HFFc6 (cell line): Measurements from ENCODE around the gene CCDC158. TPM values are rescaled to one million over a fixed set of nuclear protein-coding genes. Genes with fewer than 3 reads are reported as not detected.
A peak's percentile ranks its signal among the peaks of the same experiment; 100 is the strongest.
"Not testable (repeated sequence)": the region's sequence is repeated elsewhere in the genome, so short reads cannot be mapped to it uniquely, and the experiment has no call there.

Experiments used
- DNase-seq: peaks from one replicate; pipeline ENCODE4 v3.0.0-alpha.2; 2018
- H3K27ac Mint-ChIP-seq: 2 replicates; pipeline ENCODE4 v1.8.0; 2020; ENCODE audit warnings: mild to moderate bottlenecking, mixed read lengths
- H3K27me3 Mint-ChIP-seq: 2 replicates; pipeline ENCODE4 v1.8.0; 2021; ENCODE audit warnings: mild to moderate bottlenecking, moderate library complexity, mixed read lengths; ENCODE audit not compliant: insufficient read depth
- H3K36me3 Mint-ChIP-seq: 2 replicates; pipeline ENCODE4 v1.8.0; 2021; ENCODE audit warnings: low read depth, mixed read lengths
- H3K4me1 Mint-ChIP-seq: 2 replicates; pipeline ENCODE4 v1.8.0; 2020; ENCODE audit warnings: low read depth, mixed read lengths
- H3K4me3 Mint-ChIP-seq: 2 replicates; pipeline ENCODE4 v1.8.0; 2020; ENCODE audit warnings: mild to moderate bottlenecking, moderate library complexity, mixed read lengths
- H3K9me3 Mint-ChIP-seq: 2 replicates; pipeline ENCODE4 v1.8.0; 2020; ENCODE audit warnings: mild to moderate bottlenecking, mixed read lengths
- total RNA-seq, 6 experiments: library from RNA; stranded (reverse); fragmentation: NEBNext Ultra II Directional; extraction: Animal tissue kit (Norgen Biotek cat#: 25700); gene quantifications; 2 replicates in 1 of 6; 3 replicates in 5 of 6; pipeline ENCODE4 v1.2.3, GENCODE V29; 2021
- TF ChIP-seq, protein P1 (sequence below): fragments of 200-600 bp; sonication (generic); IDR thresholded peaks from 2 replicates; pipeline ENCODE4 v1.5.0; 2021; ENCODE audit warnings: antibody characterized with exemption, mild to moderate bottlenecking

The CCDC158 gene
- total RNA-seq, 6 experiments from 2014 or later: 0.05 TPM; not detected in 5

DNA sequence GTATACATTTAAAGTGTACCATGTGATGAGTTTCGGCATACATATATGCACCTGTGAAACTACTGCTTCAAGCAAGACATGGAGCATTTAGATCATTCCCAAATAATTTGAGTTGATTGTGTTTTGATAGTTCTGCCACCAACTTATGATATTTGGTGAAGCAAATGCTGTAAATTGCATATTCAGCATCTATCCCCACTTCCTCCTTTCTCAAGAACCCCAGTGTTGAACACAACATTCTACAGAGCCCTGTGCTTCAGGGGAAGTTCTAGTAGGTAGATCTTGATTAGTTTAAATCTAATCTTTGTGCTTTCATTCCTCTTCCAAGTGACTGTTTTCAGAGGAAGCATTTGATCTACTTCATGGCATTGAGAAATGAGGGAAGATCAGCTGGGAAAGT, 8.7 kb upstream of the CCDC158 start:
- Mint-ChIP-seq H3K9me3 (no peaks in the 10 kb centered on the region), H3K36me3 (no peaks in the 10 kb centered on the region), H3K27ac (no peak overlapping the region), H3K27me3 (no peaks in the 10 kb centered on the region; the same call in 1 of the 2 replicates), H3K4me1 (peaks cover 5% of the 10 kb centered on the region), H3K4me3 (no peak overlapping the region)
- no peak for DNase-seq
- TF ChIP-seq, protein P1, sequence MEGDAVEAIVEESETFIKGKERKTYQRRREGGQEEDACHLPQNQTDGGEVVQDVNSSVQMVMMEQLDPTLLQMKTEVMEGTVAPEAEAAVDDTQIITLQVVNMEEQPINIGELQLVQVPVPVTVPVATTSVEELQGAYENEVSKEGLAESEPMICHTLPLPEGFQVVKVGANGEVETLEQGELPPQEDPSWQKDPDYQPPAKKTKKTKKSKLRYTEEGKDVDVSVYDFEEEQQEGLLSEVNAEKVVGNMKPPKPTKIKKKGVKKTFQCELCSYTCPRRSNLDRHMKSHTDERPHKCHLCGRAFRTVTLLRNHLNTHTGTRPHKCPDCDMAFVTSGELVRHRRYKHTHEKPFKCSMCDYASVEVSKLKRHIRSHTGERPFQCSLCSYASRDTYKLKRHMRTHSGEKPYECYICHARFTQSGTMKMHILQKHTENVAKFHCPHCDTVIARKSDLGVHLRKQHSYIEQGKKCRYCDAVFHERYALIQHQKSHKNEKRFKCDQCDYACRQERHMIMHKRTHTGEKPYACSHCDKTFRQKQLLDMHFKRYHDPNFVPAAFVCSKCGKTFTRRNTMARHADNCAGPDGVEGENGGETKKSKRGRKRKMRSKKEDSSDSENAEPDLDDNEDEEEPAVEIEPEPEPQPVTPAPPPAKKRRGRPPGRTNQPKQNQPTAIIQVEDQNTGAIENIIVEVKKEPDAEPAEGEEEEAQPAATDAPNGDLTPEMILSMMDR: no peak

DNA sequence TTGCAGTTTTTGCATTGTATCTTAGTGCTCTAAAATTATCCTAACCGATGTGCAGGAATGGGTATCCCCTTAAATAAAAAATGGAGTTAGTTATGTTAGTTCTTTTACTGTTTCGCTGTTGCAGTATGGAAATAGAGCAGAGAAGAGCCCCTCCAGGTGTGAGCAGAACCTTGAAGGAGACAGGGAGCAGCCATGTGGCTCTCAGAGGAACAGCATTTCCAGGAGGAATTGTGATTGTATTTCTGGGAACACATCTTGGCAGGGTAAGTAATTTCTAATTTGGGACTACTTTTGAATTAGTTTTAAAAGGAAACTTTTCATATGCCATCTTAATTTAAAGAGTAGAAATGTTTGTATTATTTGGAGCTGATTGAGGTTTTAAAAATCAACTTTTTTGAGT, 5.3 kb upstream of the CCDC158 start:
- H3K4me3 Mint-ChIP-seq: no peak overlapping the region
- TF ChIP-seq, protein P1: peak; percentile 37
- DNase-seq: no peak
- H3K27me3 Mint-ChIP-seq: peaks cover 3% of the 10 kb centered on the region; the same call in 1 of the 2 replicates
- no peaks in the 10 kb centered on the region for H3K9me3 Mint-ChIP-seq
- H3K27ac Mint-ChIP-seq: no peak overlapping the region
- no peaks in the 10 kb centered on the region for H3K4me1 Mint-ChIP-seq
- no peaks in the 10 kb centered on the region for H3K36me3 Mint-ChIP-seq

DNA sequence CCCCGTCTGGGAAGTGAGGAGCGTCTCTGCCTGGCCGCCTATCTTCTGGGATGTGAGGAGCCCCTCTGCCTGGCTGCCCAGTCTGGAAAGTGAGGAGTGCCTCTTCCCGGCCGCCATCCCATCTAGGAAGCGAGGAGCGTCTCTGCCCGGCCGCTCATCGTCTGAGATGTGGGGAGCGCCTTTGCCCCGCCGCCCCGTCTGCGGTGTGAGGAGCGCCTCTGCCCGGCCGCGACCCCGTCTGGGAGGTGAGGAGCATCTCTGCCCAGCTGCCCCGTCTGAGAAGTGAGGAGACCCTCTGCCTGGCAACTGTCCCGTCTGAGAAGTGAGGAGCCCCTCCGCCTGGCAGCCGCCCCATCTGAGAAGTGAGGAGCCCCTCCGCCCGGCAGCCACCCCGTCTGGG, 2.2 kb upstream of the CCDC158 start:
- DNase-seq, H3K27ac Mint-ChIP-seq, H3K4me3 Mint-ChIP-seq, H3K36me3 Mint-ChIP-seq, H3K4me1 Mint-ChIP-seq, H3K9me3 Mint-ChIP-seq: not testable (repeated sequence)
- peaks cover 11% of the 10 kb centered on the region; the same call in 1 of the 2 replicates for H3K27me3 Mint-ChIP-seq

DNA sequence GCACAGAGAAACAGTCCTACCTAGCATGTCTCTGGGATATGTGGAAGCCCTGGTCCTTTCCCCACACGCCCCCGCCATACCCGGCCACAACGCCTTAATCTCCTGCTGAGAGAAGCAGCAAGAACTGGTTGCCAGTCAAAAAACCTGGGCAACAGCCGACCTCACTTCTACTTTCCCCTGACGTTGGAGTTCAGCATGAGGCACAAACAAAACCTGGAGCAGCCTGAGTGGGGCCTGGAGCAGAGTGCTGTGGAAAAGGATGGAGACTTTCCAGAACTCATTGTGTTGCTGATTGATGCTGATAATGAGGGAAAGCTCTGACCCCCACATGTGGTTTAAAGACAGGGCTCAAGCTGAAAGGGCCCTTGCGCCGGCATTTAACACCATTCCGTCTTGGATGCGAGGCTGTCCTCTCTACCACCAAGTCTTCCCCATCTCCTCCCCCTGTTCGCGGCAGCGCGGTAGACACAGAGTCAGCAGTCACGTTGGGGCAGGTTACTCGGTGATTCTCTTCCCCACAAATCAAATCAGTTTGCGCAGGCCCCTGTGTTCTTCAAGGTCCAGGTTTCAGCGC, 666 bp downstream of the CCDC158 start:
- H3K9me3 Mint-ChIP-seq: no peaks in the 10 kb centered on the region
- no peak overlapping the region; the same call in 1 of the 2 replicates for H3K27ac Mint-ChIP-seq
- TF ChIP-seq, protein P1: no peak
- DNase-seq: no peak
- peaks cover 20% of the 10 kb centered on the region for H3K27me3 Mint-ChIP-seq
- peaks cover 4% of the 10 kb centered on the region; the same call in 1 of the 2 replicates for H3K4me1 Mint-ChIP-seq
- peak overlapping the region; percentile 69 for H3K4me3 Mint-ChIP-seq
- H3K36me3 Mint-ChIP-seq: no peaks in the 10 kb centered on the region

DNA sequence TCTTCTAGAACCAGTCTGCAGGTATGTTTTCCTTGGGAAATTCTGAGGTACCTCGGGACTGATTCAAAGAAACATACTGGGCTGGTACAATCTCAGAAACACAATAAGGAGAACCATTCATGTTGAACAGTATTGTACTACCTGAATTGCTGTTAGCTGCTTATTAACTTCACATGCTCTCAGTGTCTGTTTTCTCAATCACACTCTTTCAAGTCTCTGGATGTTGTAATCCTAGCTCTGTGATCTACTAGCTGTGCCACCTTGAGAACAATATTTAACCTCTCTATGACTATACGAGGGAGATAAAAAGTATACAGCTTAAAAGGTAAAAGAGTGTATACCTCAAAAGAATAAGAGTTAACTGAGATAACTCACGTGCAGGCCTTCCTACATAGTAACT, 10.3 kb downstream of the CCDC158 start:
- Mint-ChIP-seq H3K27me3 (peaks cover 32% of the 10 kb centered on the region), H3K4me1 (no peaks in the 10 kb centered on the region), H3K36me3 (no peaks in the 10 kb centered on the region), H3K9me3 (no peaks in the 10 kb centered on the region), H3K4me3 (no peak overlapping the region), H3K27ac (no peak overlapping the region)
- TF ChIP-seq, protein P1: no peak
- no peak for DNase-seq

DNA sequence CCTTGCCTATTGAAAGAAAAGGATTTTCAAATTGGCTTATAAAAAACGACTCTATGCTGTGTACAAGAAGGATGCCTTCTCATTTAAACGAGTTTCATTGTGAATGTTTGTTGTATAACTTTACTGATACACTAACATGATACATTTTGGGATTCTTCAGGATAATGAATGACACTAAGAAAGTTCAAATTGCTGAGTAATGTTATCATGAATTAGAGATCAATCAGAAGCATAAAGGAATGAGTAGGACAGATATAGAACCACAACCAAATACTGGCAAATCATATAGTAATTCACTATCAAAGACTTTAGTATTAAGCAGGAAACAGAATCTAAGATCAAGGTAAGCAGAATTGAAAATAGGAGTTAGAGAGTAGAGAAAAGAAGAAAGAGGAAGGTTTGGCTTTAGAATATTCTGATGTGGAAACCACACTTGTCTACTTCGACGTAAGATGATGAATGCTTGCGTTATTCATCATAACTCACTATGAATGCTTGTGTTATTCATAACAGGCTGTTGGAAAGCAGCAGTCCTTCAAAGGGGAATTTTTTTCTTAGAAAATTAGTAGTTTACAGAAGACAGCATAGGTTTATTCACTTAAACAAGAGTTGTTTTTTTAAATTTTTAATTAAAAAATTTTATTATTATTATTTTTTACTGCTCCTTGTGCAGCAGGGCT, 13.4 kb downstream of the CCDC158 start:
- Mint-ChIP-seq H3K27ac (no peak overlapping the region), H3K4me1 (no peaks in the 10 kb centered on the region), H3K9me3 (no peaks in the 10 kb centered on the region), H3K4me3 (no peak overlapping the region), H3K27me3 (peaks cover 38% of the 10 kb centered on the region), H3K36me3 (no peaks in the 10 kb centered on the region)
- TF ChIP-seq, protein P1: no peak
- no peak for DNase-seq
